Uterus (tissue), 2 donors: ENCODE results near the gene BCL2L1.

Experiments
- POLR2A ChIP-seq, 2 donors: fragments of 450-650 bp; IDR thresholded peaks; one replicate each; pipeline ENCODE4 v1.6.1; 2016; ENCODE audit warnings: antibody characterized with exemption in 2 of 2, mild to moderate bottlenecking in 1 of 2, moderate library complexity in 1 of 2
- TF ChIP-seq, protein P1 (sequence below), 4 experiments: fragments of 200-600 bp in 2 of 4; fragments of 450-650 bp in 2 of 4; sonication (generic) in 2 of 4; IDR thresholded peaks; one replicate each; pipeline ENCODE4 v1.5.1; 2016 to 2019; ENCODE audit warnings: antibody characterized with exemption in 4 of 4, mild to moderate bottlenecking in 2 of 4, moderate library complexity in 1 of 4

DNA sequence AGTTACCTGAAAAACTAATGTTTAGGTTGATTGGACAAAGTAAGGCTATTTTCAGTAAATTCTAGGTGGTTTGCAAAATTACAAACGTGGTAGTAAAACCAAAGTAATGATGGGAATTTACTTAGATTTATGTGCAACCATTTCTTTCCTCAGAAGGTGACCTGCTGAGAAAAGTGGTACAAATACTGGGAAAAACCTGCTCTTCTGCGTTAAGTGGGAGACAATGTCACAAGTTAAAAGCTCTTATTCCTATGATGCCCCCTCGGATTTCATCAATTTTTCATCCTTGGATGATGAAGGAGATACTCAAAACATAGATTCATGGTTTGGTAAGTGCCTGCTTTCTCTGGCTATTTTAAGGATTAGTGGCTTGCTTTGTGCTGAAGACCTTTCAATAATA, 34.6 kb upstream of the BCL2L1 start:
- TF ChIP-seq, protein P1, sequence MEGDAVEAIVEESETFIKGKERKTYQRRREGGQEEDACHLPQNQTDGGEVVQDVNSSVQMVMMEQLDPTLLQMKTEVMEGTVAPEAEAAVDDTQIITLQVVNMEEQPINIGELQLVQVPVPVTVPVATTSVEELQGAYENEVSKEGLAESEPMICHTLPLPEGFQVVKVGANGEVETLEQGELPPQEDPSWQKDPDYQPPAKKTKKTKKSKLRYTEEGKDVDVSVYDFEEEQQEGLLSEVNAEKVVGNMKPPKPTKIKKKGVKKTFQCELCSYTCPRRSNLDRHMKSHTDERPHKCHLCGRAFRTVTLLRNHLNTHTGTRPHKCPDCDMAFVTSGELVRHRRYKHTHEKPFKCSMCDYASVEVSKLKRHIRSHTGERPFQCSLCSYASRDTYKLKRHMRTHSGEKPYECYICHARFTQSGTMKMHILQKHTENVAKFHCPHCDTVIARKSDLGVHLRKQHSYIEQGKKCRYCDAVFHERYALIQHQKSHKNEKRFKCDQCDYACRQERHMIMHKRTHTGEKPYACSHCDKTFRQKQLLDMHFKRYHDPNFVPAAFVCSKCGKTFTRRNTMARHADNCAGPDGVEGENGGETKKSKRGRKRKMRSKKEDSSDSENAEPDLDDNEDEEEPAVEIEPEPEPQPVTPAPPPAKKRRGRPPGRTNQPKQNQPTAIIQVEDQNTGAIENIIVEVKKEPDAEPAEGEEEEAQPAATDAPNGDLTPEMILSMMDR (IDR thresholded peaks at IDR 0.05) = no peak
- TF ChIP-seq POLR2A (IDR thresholded peaks at IDR 0.05) = no peak
